GM12875 (cell line): ENCODE results near the gene PKD2L1.
A peak's percentile ranks its signal among the peaks of the same experiment; 100 is the strongest.

ENCODE experiments used
- H3K4me3 ChIP-seq: one replicate; pipeline ENCODE4 v1.5.1; 2011; ENCODE audit warnings: low read depth, low read length, control low read depth
- CTCF ChIP-seq: IDR thresholded peaks from 2 replicates; pipeline ENCODE4 v1.5.1; 2011; ENCODE audit warnings: low read depth, mild to moderate bottlenecking, control low read depth, inconsistent platforms, low read length, moderate library complexity, borderline replicate concordance; ENCODE audit not compliant: insufficient read depth

The PKD2L1 gene

GRCh38 chr10:100346765-100347567 is 16.9 kb upstream of the PKD2L1 start, which contains the start of gene SCD:
Gene SCD (plus strand): TSS chr10:100347233. CDS start chr10:100347505, 272 bp downstream.
- TF ChIP-seq CTCF = no peak
- H3K4me3 ChIP-seq = peak within 1 kb of the TSS; percentile 86

GRCh38 chr10:100346351-100346764 is 16.3 kb upstream of the PKD2L1 start:
- TF ChIP-seq CTCF = no peak
- H3K4me3 ChIP-seq = peak overlapping the region; percentile 86

- H3K4me3 ChIP-seq = peak overlapping the region; percentile 86
- TF ChIP-seq CTCF = no peak
Observed at GRCh38 chr10:100345570-100346330, 15.7 kb upstream of the PKD2L1 start.

- no peak for TF ChIP-seq CTCF
Observed at GRCh38 chr10:100344241-100344788, 14.3 kb upstream of the PKD2L1 start.

GRCh38 chr10:100342627-100342972 is 12.6 kb upstream of the PKD2L1 start:
- TF ChIP-seq CTCF = no peak
- no peak overlapping the region for H3K4me3 ChIP-seq

More at GRCh38 chr10:100344241-100344788, 14.3 kb upstream of the PKD2L1 start:
- no peak overlapping the region for H3K4me3 ChIP-seq

GRCh38 chr10:100341953-100342626 is 12.1 kb upstream of the PKD2L1 start:
- H3K4me3 ChIP-seq = no peak overlapping the region
- peak; percentile 79 for TF ChIP-seq CTCF
